Endometrium (tissue), 2 donors: Measurements from ENCODE around the gene DKK3.

Source experiments
- FAIRE-seq: peaks from 2 replicates; lab custom pipeline; 2012; peaks lifted over from hg19 to GRCh38; lab: Jason Lieb, UNC
- donor health status: control.
- donor health status: control.

Gene DKK3

GRCh38 chr11:12029738-12030363 is 21.4 kb upstream of the DKK3 start:
- FAIRE-seq: no peak

DNA sequence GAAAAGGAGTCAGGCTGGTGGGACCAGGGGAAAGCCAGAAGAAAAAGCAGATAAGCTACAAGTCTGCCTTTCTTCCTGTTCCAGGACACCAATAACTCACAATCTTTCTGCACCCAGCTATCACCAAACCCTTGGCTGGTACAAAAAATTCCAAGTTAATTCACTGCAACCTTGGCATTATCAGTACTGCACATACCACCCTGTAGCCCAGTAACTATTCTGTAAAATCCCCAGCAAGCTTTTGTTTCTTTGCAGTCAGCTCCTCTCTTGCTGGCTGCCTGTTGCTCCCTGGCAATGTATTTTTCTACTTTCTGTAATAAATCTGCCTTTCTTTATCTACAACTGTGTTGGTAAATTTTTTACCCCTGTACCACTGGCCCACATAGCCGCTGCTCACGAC is 20.7 kb upstream of the DKK3 start:
- no peak for FAIRE-seq

DNA sequence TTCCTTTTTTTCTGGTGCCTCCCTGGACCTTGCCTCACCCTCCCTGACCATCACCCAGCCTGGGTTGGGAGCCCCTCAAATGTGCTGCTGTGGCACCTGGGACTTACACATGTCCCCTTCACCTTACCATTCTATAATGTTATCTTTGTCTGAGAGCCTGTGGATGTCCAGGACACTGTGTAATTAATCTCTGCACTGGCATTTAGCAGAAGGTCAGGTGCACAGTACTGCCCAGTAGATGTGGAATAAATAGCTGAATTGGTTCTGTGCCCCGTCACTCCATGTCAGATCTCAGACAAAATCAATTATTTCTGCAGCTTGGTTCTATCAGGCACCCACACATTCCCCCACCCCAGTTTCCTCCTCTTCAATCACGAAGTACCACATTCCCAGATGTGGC is 19.9 kb upstream of the DKK3 start:
- FAIRE-seq: no peak

GRCh38 chr11:12026331-12027211 is 18.1 kb upstream of the DKK3 start:
- FAIRE-seq: no peak

DNA sequence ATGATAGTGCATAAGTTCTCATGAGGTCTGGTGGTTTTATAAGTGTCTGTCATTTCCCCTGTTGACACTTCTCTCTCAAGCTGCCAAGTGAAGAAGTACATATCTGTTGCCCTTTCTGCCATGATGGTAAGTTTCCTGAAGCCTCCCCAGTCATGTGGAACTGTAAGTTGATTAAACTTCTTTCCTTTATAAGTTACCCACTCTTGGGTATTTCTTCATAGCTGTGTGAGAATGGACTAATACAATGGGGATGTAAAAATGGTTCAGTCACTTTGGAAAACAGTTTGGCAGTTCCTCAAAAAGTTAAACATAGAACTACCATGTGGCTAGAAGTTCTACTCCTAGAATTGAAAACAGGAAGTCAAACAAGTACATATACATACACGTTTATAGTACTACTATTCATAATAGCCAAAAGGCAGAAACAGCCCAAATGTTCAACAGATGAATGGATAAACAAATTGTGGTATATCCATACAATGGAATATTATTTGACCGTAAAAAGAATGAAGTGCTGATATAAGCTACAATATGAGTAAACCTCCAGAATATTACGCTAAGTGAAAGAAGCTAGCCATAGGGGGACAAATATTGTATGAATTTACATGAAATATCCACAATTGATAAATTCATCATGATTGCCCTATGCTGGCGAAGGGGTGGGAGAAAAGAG is 16.0 kb upstream of the DKK3 start:
- no peak for FAIRE-seq

- FAIRE-seq: no peak
Observed at GRCh38 chr11:12023015-12023414, 14.6 kb upstream of the DKK3 start.

DNA sequence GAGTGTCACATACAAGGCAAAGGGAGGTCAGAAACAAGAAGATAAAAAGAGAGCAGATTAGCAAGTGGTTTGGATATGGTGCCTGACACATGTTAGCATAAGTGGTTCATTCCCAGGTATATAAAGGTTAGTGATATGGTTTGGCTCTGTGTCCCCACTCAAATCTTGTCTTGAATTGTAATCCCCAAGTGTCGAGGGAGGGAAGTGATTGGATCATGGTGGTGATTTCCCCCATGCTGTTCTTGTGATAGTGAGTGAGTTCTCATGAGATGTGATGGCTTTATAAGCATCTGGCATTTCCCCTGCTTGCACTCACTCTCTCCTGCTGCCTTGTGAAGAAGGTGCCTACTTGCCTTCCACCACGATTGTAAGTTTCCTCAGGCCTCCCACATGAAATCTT is 12.1 kb upstream of the DKK3 start:
- FAIRE-seq: no peak

DNA sequence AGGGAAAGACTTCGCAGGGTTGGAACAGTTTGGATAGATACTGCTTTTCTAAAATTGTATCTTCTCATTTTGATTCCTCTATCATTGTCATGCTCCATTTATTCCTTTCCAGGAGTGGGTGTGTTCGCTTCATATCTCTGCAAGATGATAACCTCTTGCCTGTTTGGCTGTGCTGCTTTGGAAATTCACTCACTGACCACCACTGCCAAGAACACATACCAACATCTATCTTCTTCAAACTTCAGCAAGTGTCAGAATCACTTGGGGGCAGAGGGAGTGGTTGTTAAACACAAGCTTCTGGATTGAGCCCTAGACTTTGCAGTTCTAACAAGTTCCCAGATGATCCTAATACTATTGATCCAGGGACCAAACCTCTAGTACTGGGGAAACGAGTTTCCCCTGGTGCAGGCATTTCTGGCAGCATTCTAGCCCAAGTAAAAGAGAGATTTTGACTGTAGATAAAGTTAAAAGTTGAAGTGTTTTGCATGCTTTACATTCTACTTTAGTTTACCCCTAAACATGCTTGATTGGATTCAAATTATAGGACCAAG is 11.5 kb upstream of the DKK3 start:
- no peak for FAIRE-seq

- no peak for FAIRE-seq
Observed at GRCh38 chr11:12019337-12019736, 10.9 kb upstream of the DKK3 start.

- FAIRE-seq: no peak
Observed at GRCh38 chr11:12017865-12018453, 9.5 kb upstream of the DKK3 start.

- no peak for FAIRE-seq
Observed at GRCh38 chr11:12017243-12017678, 8.8 kb upstream of the DKK3 start.

- FAIRE-seq: no peak
Observed at GRCh38 chr11:12016246-12016645, 7.8 kb upstream of the DKK3 start.

GRCh38 chr11:12015486-12015885 is 7.1 kb upstream of the DKK3 start:
- no peak for FAIRE-seq

DNA sequence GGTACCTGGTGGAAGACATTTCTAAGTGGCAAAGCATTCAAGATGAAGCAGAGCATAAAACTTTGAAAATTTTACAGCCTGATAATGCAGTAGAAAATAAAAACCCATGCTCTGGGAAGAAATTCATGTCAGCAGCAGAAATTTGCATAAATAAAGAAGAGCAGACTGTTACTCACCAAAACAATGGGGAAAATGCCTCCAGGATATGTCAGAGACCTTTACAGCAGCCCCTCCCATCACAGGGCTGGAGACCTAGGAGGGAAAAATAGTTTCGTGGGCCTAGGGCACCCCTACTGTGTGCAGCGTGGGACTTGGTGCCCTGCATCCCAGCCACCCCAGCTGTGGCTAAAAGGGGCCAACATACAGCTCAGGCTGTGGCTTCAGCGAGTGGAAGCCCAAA is 5.4 kb upstream of the DKK3 start:
- no peak for FAIRE-seq

- FAIRE-seq: no peak
Observed at GRCh38 chr11:12009617-12010321, 1.3 kb upstream of the DKK3 start.

GRCh38 chr11:12008790-12009616 is 577 bp upstream of the DKK3 start:
- FAIRE-seq: no peak

GRCh38 chr11:12007230-12007593 is 1.2 kb downstream of the DKK3 start:
- no peak for FAIRE-seq

- FAIRE-seq: no peak
Observed at GRCh38 chr11:12006552-12007229, 1.7 kb downstream of the DKK3 start.

DNA sequence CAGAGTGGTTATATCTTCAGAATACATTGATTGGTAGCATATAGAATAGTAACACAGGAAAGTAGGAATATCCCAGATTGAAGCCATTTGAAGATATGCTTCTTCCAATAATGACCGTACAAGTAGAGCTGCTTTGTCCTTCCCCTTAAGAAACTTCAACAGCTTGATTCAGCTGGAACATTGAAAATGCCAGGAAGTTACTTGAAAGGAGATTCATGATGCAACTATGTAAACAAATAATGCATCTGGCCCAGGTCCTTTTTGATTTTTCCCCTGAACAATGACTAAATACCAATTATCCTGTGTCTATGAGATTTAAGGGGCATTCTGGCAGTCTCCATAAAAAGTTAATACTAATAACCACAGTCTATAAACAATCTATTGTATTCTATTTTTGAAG is 3.0 kb downstream of the DKK3 start:
- no peak for FAIRE-seq

DNA sequence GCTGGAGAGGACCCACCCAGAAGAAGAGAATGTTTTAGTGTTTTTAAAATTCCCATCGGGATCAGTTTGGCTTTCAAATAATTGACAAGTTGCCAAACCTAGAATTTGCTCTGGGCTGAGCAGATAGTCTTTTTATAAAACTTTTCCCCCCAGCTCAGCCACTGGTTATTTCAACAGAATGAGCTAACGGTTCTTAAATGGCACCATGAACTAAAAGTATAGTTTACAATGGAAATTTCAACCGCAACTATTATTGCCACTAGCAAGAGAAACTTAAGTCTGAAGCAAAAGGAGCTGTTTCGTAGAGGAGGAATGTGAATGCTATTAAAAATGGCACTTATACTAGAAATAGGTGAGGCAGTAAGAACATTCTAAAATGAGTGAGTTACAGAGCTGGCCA is 3.4 kb downstream of the DKK3 start:
- FAIRE-seq: no peak
